CD4-positive, alpha-beta T cell treated with Interleukin-6 at 100 ng/mL for 8 hours (primary cell): ENCODE measurements around the gene CHST11.

ENCODE experiments used
- DNase-seq: peaks from one replicate; pipeline ENCODE4 v3.0.0-alpha.2; 2020; ENCODE audit warnings: mixed read lengths, low spot score

Gene CHST11

DNA sequence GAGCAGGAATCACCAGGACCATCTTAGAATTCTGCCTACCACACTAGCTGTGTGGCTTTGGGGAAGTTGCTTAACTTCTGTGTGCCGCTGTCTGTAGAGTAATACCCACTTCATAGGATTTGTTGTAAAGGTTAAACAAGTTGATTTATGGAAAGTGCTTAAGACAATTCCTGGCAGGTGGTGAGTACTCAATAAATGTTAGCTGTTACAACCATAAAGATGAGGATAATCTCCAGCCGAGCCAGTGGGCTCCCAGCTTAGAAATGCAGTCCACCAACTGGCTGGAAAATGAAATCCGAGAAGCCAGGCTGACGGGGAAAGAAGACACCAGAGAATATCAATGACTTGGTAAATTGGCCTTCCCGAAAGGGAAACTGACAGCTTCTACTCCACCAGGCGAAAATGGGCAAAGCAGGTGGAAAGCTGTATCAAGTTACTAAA is 173.5 kb downstream of the CHST11 start:
- DNase-seq = no peak

- no peak for DNase-seq
Measured at GRCh38 chr12:104631867-104632266, 175.1 kb downstream of the CHST11 start.

GRCh38 chr12:104632724-104633201 is 176.0 kb downstream of the CHST11 start:
- DNase-seq = no peak

GRCh38 chr12:104634044-104634443 is 177.3 kb downstream of the CHST11 start:
- DNase-seq = no peak

- DNase-seq = no peak
Measured at GRCh38 chr12:104634852-104635251, 178.1 kb downstream of the CHST11 start.

GRCh38 chr12:104635607-104636343 is 179.0 kb downstream of the CHST11 start:
- no peak for DNase-seq

DNA sequence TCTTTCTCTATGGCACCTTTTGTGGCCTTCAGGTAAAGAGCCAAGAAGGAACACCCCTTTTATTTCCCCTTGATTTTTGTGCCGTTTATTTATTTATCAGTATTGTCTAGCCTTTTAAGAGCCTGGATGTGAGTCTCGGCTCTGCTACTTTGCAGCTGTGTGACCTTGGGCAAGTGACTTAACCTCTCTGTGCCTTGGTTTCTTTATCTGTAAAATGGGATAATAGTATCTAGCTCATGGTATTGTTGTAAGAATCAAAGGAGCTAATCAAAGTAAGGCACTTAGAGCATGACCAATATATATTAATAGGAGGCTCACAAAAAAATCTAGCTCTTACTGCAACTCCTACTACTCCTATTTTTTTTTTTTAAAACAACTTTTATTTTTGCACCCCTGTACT is 179.7 kb downstream of the CHST11 start:
- DNase-seq = no peak

GRCh38 chr12:104637604-104638003 is 180.9 kb downstream of the CHST11 start:
- DNase-seq = no peak

- DNase-seq = no peak
Measured at GRCh38 chr12:104638218-104638850, 181.6 kb downstream of the CHST11 start.

DNA sequence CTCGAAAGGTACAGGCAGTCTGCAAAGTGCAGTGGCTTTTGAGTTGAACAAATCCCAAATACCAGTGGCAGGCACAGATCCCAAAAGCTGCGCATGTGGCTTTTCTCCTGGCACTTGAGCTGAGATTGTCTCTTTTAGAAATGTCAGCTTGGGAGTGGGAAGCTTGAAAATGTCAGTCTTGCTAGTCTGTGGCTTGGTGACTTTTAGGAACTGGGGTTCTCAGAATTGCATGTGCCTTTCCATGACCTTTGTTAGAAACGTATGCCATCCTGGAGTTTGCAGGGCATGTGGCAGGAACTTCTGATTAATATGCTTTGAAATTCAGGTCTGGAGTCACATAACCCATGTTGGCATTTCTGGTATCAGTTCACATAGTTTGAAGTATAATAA is 182.1 kb downstream of the CHST11 start:
- DNase-seq = no peak

DNA sequence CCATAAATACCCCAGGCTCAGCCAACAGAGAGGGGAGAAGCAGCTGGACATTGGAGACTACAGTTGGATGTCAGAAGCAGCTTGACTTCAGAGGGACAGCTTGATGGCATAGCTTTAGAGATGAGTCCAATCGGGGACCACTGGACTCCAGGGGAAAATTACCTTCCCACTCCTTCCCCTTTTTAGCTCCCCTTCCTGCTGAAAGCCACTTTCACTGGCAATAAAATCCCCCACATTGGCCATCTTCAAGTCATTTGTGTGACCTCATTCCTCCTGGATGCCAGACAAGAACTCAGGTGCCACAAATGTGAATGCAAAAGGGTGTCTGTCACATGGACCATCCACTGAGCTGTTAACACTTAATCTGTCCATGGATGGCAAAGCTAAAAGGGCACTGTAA is 184.2 kb downstream of the CHST11 start:
- no peak for DNase-seq

- DNase-seq = no peak
Measured at GRCh38 chr12:104641862-104642261, 185.1 kb downstream of the CHST11 start.

DNA sequence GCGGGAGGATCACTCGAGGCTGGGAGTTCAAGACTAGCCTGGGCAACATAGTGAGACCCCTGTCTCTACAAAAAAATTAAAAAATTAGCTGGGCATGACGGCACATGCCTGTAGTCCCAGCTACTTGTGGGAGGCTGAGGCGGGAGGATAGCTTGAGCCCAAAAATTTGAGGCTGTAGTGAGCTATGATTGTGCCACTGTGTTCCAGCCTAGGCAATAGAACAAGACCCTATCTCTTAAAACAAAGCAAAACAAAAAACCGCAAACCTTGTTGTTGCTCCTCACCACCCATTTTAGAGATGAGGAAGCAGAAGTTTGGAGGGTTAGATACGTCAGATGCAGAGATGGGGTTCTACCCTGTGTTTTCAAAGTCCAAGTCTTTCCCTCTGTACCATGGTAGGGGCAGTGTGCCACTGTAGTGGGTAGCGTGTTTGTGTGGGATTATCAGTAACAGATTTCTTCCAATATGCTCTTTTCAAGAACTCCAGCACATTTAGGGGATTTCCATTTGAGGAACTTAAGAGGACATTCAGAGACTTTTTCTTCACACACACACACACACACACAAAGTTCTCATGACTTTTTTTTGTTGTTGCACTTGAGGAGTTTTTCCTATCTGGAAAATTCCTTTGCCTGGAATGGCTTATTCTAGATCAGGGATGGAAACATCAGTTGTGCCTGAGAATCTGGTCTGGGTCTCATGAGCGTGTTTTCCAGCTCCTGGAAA is 186.5 kb downstream of the CHST11 start:
- no peak for DNase-seq

- DNase-seq = peak; percentile 8
Measured at GRCh38 chr12:104643819-104644669, 187.3 kb downstream of the CHST11 start.

DNA sequence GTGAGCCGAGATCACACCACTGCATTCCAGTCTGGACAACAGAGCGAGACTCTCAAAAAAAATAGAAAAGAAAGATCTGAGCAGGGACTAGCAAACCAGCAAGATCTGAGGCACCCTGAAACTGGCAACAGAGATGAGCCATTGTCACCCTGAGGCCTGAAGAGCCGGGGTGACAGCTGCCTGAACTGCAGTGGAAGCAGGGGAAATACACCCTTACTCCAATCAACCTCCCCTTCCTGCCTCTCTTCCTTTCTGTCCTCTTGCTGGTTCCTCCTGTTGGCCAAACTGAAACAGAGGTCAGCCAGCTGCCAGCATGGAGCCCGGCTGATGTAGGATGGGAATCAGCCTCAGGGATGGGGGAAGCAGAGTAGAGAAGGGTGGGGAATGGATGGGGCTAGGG is 192.0 kb downstream of the CHST11 start:
- DNase-seq = no peak

- no peak for DNase-seq
Measured at GRCh38 chr12:104649217-104649824, 192.6 kb downstream of the CHST11 start.

- DNase-seq = no peak
Measured at GRCh38 chr12:104649921-104650320, 193.2 kb downstream of the CHST11 start.

DNA sequence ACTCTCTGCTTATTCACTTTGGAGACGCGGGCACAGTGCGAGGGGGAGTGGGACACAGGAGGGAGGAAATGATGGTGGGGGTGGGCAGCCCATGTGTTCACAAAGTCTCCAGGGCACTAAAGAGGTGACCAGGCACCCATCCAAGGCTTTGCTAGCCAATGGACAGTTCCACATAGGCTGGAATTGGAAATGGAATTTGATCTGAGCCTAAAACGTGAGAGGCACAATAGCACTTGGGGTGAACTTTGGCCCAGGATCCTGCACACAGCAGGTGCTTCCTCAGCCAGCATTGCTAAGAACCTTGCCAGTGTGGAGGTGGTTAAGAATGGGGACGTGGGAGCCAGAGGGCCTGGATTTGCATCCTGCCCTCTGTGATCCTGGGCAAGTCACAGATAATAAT is 193.8 kb downstream of the CHST11 start:
- DNase-seq = no peak

DNA sequence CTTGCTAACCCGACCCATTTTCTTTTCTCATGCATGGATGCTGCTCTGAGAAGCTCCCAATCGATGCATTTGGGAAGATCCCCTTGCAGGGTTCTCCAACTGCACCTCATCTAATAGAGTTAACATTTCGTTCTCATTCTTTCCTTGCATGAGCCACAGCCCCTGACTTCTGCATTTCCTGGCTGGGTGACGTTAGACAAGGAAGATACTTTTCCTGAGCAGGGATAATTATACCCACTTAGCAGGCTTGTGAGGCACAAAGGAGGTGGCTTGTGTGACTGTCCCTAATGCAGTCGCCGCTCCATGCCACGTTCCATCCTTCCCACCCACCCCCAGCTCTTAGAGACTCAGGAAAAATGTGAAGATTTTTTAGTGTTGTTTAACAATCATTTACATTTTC is 195.1 kb downstream of the CHST11 start:
- DNase-seq = no peak

- no peak for DNase-seq
Measured at GRCh38 chr12:104652358-104652757, 195.6 kb downstream of the CHST11 start.

DNA sequence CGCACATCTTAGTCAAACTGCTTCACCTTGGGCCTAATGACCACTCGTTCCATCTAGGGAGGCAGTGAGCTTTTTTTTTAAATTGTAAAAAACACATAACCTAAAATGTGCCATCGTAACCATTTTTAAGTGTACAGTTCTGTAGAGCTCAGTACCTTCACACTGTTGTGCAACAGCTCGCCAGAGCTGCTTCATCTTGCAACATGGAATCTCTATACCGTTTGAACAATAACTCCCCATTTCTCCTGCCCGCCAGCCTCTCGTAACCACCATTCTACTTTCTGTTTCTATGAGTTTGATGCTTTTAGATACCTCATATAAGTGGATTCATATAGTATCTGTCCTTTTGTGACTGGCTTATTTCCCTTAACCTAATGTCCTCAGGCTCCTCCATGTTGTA is 196.2 kb downstream of the CHST11 start:
- DNase-seq = no peak
